ENCODE results near the gene CCNL2.

CCNL2 gene

DNA sequence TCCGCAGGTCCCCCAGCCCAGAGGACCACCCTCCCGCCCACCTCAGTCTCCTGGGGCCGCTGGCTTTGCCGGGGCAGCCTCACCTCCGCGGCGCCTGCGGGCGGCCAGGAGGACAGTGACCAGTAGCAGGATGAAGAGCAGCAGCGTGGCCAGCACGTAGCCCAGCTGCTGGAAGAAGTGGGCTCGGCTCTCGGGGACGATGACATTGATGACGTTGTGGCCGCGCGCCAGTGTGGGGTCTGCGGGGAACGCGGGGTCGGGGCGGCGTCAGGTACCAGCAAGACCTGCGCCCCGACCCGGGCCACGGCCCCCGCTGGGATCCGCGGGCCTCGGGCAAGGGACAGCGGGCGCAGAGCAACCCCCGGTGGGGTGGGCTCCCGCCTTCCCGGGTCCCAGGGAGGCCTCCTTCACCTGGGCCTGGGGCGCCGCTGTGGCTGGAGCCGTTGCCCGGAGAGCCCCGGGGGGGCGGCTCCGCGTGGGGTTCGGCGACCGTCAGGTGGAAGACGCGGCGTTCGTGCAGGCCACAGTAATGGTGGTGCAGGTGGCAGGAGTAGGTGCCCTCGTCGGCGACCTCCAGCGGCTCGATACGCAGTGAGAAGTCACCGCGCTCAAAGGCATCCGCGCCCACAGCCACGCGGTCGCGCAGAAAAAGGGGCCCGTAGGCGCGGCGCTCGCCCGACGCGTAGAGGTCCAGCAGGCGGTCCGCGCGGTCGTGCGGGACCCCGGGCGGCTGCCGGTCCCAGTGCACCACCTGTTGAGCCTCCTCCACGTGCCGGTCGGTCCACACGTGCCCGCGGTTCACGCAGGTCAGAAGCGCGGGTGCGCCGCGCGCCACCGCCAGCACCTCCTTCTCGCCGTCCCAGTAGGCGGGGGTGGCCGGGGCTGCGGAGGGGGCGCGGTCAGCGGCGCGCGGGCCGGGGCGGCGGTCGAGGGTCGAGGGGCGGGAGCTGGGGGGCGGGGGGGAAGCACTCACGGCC is 44.6 kb downstream of the CCNL2 start:
- no peak for DNase-seq

DNA sequence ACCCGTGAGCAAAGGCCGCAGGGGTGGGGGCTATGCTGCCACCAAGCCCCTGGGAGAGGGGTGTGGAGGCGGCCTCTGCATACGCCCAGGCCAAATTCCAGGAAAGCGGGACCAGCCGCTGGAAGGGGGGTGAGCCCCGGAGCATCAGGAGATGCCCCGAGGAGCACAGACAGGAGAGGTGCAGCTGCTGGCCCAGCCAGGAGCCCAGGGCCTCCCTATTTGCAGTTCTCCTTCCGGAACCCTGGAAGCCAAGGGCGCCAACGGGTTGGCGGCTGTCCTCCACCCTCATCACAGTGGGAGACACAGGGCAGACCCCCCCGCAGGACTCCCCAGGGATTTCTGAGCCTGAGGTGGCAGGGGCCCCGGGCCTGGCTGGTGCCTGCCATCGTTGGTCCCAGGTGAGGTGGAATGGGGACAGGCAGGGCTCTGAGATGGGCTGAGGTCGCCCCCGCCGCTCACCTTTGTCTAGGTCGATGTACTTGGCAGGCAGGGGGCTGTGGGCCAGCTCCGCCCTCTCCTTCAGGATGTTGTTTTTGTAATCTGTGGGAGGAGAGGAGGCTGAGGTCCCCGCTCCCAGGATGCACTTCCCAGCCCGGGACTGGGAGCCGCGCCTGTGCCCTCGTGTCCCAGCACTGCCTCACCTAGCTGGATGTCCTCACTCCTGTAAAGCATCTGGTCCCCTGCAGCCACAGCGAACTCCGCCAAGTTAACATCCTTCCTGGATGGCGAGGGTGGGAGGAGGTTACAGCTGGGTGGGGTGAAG is 45.6 kb downstream of the CCNL2 start:
- DNase-seq: no peak

DNA sequence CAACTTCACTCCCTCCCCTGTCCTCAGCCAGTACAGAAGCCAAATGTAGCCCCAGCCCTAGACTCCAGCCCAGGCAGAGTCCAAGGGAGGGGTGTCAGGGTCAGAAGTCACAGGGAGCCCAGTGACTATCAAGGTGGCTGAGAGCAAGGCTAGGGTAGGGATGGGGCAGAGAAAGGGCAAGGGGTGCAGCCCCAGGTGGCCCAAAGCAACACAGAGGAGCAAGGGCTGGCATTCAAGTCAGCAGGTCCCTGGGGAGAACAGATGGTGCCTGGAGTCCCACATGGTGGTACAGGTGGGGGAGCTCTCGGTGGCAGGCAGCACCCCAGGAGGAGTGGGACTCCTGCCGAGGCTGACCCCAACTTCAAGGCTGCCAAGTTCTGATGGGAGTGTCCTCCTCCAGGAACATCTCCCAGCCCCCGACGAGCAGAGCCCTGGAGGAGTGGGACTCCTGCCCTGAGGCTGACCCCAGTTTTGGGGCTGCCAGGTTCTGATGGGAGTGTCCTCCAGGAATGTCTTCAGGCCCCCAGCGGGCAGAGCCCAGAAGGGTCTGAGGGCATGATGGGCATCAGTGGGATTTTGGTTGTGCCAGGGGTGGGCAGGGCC is 46.2 kb downstream of the CCNL2 start:
- no peak for DNase-seq

DNA sequence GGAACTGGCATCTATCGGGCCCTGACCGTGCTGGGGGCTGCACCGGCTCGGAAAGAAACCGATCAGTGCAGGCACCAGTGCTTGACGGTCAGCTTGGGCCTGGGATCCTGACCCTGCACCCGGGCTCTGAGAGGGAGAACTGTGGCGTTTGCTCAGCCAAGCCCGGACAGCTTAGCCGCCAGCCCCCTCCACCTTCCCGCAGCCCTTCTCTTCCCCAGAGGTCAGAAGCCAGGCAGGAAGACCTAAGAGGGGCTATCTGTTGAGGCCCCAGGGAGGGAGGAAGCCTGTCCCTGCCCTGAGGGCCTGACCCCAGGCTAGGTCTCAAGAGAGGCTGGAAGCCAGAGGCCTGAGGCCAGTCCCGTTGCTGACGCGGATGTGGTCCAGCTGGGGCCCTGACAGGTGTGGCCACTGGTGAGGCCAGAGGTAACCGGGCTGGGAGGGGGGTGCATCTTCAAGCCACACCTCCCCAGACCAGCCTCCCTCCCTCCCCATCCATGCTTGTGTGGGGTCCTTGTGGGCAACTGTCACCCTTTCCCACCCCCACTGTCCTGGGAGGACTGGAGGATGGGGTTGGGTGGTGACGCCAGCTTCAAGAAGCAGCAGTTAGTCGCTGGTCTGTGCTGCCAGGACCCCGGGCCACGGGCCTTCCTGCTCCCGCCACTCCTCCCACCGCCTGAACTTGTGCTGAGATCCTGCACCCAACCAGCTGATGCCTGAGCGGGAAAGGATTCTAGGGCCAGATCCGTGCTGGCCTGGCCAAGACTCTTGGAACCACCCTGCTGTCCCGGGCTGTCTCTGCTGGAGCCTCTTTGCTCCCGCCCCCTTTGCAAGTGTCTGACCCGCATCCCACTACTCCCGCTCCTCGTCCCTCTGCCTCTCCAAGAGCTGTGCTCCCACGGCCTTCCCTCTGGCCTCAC is 47.4 kb downstream of the CCNL2 start:
- DNase-seq: no peak

DNA sequence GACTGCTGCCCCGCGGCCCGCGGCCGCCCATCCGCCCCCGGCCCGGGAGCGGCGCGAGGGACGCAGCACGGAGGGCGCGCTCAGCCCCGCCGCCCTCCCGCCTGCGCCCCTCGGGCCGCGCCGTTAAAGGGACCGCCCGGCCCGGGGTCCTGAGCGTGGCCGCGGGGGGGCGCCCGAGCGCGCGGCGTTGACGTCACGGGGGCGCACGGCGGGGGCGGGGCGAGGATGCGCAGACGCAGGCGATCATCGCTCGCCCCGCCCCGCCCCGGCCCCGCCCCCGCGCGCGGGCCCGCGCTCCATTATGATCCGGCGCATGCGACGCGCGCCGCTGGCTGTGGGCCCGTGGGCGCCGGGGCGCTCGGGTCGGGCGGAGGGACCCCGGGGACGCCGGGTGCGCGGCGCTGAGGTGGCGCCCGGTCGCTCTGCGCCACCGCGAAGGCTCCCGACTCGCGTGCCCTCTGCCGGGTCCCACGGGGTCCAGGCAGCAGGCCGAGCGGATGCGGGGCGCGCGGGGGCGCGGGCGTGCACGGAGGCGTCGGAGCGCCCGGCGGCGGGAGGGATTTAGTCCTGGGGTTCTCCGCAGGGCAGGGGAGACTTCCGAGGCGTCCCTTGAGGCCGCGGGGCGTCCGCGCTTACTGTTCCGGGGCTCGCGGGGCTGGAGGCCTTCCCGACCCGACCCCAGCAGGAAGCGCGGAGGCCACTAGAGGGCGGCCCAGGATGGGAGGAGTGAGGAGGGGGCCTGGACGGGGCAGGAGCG is 49.7 kb downstream of the CCNL2 start, which contains the start of gene DVL1:
TSS of gene DVL1 (minus strand) at position 163 of the 757 bp plus-strand sequence. CDS start 353 bp downstream, outside the sequence.
- no peak for DNase-seq

DNA sequence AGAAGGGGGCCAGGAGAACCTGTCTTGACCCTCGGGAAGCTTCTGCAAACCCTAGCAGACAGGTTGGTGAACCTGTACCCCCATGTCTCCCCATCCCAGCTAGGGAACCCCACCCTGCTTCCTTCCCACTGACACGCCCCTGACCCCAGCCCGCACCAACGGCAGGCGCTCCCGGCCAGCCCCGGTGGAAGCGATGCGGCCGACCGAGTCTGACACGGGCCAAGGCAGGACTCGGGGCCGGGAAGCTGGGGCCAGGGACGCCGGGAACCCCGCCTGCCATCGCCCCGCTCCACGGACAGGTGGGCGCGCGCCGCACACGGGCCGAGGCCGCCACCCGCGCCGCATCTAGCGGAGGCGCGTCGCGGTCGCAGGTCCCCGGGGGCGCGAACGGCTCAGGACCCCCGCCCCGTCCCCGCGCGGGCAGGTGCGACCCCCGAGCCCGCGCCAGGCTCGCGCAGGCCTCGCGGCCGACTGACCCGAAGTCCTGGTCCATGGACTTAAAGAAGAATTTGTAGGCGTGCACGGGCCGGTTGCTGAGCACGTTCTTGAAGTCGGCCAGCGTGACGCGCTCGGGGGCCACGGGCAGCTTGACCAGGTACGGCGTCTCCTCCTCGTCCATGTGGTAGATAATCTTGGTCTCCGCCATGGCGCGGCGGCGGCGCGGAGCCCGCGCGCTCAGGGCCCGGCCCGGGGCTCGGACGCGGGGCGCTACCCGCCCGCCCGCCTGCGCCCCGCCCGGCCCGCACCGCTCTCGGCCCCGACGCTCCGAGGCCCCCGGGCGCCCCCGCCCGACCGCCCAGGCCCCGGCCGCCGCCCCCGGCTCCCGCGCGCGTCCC is 50.5 kb downstream of the CCNL2 start:
- no peak for DNase-seq

DNA sequence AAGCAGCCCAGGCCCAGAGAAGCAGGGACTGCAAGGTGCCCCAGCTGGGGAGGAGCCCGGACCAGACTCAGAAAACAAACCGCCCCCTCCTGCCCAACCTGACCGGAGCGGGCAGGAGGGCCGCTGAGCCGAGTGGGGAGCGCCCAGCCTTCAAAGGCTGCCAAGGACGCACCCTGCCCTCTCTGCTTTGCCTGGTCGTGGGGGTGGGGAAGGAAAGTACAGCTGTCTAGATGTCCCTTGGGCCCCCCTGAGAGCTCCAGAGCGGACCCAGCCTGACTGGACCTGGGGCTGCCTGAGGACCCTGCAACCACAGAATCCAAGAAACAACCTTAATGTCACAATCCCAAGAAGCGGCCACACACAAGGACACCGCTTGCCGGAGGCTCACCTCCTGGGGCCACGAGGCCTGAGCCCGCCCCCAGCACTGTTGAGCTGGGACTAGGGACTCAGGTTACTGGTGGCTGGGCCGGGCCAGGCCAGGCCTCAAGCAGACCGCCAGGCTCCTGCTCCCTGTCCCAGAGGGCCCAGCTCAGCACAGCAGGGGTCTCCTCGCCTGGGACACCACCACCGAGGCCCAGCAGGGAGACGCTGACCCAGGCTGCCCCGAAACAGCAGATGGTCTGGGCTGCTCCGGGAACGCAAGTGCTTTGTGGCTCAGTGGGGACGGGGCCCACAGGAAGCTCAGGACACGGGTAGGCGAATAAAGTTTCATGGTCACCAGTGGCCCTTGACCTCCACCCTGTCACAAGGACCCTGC is 51.3 kb downstream of the CCNL2 start:
- DNase-seq: no peak

DNA sequence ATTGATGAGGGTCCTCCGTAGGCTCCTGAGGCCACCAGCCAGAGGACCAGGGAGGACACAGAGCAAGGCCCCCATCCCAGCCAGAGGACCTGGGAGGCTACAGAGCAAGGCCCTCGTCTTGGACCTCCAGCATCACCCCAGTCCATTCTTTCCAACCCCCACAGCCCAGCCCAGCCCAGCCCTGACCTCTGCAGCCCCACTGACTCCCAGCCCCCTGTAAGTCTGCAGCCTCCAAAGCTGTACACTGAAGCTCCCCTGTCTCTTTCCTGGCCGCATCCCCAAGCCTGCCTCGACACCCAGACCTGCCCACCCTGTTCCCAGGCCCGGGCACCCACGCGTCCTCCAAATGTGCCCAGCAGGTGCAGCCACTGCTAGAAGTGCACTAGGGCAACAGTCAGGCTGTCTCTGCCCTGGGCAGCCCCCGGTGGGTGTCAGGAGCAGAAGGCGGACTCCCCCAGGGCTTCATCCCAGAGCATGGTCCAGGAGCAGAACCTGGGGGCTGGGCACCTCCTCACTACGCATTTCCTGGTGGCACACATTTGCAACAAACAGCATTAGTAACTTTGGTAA is 52.0 kb downstream of the CCNL2 start:
- DNase-seq: no peak

DNA sequence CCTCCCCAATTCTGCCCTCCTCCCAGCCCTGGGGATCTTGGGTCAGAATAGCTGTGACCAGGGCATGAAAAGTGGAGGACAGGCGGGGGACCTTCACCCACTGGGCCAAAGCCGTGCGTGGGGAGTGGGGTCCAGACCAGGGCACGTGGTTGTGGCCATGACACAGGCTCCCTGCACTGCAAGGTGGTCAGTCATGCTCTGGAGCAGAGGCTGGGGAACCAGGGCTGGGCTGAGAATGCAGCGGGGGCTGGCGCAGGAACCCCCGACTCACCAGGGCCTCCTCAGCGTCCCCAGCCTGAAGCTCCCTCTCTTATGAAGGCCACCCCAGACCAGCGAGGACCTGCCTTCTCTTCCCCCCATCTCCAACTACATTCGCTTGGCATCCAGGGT is 52.6 kb downstream of the CCNL2 start:
- no peak for DNase-seq

DNA sequence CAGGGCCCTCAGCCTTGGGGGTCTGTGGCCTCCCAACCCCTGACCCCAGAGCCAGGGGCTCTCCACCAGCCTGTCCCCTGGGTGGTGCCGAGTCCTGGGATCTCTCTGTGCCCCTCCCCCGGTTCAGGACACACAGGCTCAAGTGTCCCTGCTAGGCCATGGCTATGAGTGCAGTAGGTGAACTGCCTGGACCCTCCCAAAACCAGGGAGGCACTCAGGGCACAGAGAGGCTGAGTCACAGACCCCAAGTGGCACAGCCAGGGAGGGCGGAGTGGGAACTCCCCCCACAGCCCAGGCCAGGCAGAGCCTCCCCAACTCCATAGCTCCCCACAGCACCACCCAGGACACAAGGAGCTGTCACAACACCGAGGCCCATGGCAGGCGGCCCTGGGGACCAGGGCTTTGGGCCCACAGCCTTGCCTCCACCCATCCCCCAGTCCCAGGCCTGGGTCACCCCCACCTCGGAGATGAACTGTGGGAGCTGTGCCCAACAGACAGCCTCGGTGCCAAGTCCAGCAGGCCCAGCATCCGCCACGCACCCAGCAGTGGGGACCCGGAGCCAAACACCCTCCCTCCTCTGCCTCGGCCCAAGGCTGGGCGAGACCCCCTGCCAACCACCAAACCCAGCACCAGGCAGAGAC is 53.2 kb downstream of the CCNL2 start:
- DNase-seq: no peak

DNA sequence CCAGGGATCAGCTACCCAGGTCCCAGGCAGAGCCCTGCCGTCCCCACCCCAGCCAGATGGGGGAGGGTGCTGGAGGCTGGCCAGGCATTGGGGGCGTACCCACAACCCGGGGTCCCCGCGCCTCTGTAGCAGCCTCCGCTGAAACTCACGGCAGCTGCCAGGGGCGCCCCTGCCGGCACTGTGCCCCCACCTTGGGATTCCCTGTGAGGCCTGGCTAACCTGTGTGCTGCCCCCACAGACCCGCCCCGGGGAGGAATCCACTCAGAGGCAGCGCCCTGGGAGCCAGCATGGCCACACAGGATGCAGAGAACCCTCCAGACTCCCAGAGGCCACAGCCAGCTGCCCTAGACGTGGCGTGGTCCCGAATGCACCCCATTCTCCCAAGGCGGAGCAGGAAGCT is 53.8 kb downstream of the CCNL2 start:
- no peak for DNase-seq

DNA sequence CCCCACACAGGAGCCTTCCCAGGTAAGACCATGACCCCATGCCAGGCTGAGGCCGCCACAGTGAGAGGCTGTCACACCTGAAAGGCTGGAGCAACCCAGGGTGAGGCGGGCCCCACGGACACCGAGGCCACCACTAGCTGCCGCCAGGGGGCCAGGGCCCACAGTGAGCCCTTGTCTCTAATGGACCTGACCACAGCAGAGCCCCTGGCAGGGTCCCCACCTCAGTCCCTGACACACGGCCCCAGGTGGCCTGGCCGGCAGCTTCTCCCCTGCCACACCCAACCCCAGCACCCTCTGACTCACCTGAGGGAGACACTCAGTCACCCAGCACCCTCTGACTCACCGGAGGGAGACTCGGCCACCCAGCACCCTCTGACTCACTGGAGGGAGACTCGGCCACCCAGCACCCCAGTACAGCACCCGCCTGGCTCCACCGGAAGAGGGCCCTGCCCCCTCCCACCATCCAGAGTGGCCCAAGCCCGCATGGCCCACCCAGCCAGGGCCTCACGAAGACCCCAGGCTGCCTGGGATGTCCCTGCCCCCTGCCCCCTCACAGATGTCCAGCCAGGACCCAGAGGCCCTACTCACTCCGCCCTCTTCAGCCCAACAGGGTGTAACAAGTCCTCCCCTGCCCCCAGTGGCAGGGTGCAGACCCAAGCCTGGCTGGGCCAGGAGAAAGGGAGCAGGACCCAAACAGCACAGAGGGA is 54.3 kb downstream of the CCNL2 start:
- DNase-seq: no peak

DNA sequence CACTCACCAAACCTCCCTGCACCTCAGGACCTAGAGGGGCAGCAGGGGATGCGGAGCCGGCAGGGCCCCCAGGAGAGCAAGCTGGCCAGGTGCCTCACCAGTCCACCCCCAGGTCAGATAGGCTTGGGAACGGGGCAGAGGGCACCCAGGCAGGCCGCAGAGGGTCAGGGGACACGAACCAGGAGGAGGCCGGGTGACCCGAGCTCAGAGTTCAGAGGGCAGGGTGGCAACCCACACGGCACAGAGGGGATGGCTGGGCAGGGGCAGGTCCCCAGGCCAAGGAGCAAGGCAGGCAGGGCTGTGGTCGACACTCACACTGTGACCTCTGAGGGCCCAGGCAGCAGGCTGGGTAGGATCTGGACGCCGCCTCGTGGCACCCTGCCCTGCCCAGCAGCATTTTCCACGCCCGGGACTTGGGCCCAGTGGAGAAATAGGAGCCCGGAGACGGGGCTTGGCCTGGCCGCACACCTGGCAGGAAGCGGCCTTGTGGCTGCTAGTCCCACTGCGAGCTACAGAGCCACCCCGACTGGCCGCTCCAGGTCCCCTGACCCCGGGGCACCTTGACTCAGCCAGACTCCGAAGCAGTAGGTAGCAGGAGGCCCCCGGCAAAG is 55.2 kb downstream of the CCNL2 start:
- DNase-seq: no peak

DNA sequence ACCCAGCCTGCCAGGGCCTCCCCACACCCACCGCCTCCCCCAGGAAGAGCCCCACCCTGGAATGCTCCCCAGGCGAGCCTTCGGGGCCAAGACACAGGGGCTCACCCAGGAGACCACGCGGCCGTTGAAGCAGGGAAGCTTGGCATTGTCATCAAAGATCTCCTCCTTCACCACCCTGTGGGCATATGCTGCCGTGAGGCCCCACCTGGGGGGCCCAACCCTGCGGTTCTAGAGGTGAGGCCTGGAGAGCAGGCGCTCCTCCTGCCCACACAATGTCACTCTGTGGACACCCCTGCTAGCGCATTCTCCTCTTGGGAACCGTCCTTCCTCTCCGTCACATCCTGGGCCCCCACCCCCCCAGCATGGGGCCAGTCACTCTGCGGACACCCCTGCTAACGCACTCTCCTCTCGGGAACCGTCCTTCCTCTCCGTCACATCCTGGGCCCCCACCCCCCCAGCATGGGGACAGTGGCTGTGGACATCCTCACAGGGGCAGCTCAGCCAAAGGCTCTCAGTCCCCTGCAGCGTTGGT is 56.5 kb downstream of the CCNL2 start:
- DNase-seq: no peak

DNA sequence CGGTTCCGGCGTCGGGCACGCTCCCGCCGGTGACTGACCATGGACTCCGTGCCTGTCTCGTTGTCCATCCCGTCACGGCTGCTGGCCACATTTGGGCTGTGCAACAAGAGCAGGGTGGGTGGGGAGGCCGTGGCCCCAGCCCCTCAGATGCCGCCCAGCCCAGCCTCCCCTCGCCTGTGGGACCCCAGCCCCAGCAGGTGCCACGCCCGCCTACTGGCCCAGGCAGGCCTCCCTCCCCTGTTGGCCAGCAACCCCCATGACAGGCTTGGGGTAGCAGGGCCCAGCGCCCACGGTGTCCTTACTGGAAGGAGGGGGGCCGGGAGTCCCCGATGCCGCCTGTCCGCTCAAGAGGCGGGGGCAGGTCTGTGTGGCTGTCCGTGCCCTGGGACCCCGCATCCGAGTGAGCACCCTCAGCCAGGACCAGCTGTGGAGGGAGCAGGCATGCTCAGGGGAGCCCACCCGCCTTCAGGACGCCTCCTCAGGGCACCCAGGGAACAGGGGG is 57.0 kb downstream of the CCNL2 start:
- DNase-seq: no peak

DNA sequence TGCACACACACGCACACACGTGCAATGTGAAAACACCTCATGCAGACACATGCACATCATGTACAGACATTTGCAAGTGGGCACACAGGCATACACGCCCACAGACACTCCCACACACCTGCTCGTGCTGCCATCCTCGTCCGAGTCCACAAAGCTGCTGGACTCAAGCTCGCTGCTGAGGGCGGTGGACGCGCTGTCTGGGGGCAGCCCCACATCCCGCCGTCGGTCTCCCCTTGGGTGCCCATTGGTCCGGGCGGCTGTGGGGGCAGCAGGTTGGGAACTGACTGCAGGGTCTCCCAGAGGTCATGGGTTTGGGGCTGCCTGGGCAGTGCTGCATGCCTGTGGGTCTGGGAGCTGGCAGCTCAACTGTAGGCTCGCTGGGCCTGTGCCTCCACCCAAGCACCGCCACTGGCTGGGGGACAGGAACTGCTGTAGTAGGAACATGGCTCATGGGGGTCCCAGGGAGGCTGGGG is 57.5 kb downstream of the CCNL2 start:
- DNase-seq: no peak
